ENCODE measurements around the gene PGLYRP3. TPM values are rescaled to one million over a fixed set of nuclear protein-coding genes. Genes with fewer than 3 reads are reported as not detected.

PGLYRP3 gene
- total and polyA plus RNA-seq, 2 of the 8 experiments (the other 6 are each of a cell fraction or from before 2014, with no cell fraction given), result not detected

DNA sequence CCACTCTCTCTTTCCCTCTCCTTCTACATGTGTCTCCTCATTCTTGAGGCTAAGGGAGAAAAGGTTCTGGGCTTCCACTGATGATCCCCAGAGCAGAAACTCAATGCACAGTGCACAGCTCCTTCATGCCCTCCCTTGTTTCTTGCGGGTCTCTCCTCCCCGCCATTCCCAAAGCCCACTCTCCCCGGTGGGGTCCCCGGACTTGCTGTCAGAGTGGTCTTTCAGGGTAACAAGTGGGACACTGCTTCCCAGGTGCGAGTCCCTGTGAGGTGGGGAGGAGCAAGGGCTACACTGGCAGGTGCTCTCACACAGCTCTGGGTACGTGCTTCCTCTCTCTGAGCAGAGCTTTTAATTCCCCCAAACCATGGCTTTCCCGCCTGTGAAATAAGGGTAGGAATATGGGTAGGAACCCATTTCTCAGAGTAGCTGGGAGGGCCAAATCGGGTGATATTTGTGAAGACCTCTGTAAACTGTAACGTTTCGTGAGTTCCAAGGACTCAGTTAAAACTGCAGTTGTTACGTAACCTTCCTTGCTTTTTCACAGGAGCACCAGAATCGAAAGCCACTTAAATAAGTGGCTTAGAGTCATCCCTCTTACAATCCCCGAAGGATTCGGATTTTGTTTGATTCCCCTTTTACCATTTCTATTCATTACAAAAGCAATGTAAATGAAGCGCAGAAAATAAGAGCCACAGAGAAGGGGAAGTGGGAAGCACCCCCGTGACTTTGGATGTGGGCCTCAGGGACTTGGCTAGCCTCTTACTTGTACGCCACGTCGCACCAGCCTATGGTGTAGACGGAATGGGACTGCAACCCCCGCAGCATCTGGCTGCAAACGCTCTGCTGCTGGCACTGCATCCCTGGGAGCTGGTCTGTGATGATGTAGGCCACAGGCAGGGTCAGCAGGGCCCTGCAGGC lies 6.2 kb downstream of the PGLYRP3 start (continued):
- TF ChIP-seq, protein P1, sequence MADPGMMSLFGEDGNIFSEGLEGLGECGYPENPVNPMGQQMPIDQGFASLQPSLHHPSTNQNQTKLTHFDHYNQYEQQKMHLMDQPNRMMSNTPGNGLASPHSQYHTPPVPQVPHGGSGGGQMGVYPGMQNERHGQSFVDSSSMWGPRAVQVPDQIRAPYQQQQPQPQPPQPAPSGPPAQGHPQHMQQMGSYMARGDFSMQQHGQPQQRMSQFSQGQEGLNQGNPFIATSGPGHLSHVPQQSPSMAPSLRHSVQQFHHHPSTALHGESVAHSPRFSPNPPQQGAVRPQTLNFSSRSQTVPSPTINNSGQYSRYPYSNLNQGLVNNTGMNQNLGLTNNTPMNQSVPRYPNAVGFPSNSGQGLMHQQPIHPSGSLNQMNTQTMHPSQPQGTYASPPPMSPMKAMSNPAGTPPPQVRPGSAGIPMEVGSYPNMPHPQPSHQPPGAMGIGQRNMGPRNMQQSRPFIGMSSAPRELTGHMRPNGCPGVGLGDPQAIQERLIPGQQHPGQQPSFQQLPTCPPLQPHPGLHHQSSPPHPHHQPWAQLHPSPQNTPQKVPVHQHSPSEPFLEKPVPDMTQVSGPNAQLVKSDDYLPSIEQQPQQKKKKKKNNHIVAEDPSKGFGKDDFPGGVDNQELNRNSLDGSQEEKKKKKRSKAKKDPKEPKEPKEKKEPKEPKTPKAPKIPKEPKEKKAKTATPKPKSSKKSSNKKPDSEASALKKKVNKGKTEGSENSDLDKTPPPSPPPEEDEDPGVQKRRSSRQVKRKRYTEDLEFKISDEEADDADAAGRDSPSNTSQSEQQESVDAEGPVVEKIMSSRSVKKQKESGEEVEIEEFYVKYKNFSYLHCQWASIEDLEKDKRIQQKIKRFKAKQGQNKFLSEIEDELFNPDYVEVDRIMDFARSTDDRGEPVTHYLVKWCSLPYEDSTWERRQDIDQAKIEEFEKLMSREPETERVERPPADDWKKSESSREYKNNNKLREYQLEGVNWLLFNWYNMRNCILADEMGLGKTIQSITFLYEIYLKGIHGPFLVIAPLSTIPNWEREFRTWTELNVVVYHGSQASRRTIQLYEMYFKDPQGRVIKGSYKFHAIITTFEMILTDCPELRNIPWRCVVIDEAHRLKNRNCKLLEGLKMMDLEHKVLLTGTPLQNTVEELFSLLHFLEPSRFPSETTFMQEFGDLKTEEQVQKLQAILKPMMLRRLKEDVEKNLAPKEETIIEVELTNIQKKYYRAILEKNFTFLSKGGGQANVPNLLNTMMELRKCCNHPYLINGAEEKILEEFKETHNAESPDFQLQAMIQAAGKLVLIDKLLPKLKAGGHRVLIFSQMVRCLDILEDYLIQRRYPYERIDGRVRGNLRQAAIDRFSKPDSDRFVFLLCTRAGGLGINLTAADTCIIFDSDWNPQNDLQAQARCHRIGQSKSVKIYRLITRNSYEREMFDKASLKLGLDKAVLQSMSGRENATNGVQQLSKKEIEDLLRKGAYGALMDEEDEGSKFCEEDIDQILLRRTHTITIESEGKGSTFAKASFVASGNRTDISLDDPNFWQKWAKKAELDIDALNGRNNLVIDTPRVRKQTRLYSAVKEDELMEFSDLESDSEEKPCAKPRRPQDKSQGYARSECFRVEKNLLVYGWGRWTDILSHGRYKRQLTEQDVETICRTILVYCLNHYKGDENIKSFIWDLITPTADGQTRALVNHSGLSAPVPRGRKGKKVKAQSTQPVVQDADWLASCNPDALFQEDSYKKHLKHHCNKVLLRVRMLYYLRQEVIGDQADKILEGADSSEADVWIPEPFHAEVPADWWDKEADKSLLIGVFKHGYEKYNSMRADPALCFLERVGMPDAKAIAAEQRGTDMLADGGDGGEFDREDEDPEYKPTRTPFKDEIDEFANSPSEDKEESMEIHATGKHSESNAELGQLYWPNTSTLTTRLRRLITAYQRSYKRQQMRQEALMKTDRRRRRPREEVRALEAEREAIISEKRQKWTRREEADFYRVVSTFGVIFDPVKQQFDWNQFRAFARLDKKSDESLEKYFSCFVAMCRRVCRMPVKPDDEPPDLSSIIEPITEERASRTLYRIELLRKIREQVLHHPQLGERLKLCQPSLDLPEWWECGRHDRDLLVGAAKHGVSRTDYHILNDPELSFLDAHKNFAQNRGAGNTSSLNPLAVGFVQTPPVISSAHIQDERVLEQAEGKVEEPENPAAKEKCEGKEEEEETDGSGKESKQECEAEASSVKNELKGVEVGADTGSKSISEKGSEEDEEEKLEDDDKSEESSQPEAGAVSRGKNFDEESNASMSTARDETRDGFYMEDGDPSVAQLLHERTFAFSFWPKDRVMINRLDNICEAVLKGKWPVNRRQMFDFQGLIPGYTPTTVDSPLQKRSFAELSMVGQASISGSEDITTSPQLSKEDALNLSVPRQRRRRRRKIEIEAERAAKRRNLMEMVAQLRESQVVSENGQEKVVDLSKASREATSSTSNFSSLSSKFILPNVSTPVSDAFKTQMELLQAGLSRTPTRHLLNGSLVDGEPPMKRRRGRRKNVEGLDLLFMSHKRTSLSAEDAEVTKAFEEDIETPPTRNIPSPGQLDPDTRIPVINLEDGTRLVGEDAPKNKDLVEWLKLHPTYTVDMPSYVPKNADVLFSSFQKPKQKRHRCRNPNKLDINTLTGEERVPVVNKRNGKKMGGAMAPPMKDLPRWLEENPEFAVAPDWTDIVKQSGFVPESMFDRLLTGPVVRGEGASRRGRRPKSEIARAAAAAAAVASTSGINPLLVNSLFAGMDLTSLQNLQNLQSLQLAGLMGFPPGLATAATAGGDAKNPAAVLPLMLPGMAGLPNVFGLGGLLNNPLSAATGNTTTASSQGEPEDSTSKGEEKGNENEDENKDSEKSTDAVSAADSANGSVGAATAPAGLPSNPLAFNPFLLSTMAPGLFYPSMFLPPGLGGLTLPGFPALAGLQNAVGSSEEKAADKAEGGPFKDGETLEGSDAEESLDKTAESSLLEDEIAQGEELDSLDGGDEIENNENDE (IDR thresholded peaks at IDR 0.05; ENCODE audit: insufficient replicate concordance, low read length), result no peak
- TF ChIP-seq RXRA (IDR thresholded peaks at IDR 0.05; ENCODE audit: insufficient read depth, low read depth, low read length), result no peak
- TF ChIP-seq, protein P2, sequence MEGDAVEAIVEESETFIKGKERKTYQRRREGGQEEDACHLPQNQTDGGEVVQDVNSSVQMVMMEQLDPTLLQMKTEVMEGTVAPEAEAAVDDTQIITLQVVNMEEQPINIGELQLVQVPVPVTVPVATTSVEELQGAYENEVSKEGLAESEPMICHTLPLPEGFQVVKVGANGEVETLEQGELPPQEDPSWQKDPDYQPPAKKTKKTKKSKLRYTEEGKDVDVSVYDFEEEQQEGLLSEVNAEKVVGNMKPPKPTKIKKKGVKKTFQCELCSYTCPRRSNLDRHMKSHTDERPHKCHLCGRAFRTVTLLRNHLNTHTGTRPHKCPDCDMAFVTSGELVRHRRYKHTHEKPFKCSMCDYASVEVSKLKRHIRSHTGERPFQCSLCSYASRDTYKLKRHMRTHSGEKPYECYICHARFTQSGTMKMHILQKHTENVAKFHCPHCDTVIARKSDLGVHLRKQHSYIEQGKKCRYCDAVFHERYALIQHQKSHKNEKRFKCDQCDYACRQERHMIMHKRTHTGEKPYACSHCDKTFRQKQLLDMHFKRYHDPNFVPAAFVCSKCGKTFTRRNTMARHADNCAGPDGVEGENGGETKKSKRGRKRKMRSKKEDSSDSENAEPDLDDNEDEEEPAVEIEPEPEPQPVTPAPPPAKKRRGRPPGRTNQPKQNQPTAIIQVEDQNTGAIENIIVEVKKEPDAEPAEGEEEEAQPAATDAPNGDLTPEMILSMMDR (IDR thresholded peaks at IDR 0.05; ENCODE audit: control extremely low read depth in 1 of 3, insufficient read depth in 1 of 3, low read depth in 1 of 3, low read length in 3 of 3), result no peak
- no peak for TF ChIP-seq POLR2A (IDR thresholded peaks at IDR 0.05; ENCODE audit: control extremely low read depth in 1 of 2, low read depth in 2 of 2, low read length in 2 of 2)
- no peak for TF ChIP-seq EGR1 (IDR thresholded peaks at IDR 0.05; ENCODE audit: borderline replicate concordance, low read depth, low read length)
- no peak for TF ChIP-seq PHF8 (conservative IDR thresholded peaks at IDR 0.05; ENCODE audit: low read depth, low read length)

Measured in H1 (cell line).